Measurements from ENCODE around the gene CNTNAP2.

The CNTNAP2 gene

DNA sequence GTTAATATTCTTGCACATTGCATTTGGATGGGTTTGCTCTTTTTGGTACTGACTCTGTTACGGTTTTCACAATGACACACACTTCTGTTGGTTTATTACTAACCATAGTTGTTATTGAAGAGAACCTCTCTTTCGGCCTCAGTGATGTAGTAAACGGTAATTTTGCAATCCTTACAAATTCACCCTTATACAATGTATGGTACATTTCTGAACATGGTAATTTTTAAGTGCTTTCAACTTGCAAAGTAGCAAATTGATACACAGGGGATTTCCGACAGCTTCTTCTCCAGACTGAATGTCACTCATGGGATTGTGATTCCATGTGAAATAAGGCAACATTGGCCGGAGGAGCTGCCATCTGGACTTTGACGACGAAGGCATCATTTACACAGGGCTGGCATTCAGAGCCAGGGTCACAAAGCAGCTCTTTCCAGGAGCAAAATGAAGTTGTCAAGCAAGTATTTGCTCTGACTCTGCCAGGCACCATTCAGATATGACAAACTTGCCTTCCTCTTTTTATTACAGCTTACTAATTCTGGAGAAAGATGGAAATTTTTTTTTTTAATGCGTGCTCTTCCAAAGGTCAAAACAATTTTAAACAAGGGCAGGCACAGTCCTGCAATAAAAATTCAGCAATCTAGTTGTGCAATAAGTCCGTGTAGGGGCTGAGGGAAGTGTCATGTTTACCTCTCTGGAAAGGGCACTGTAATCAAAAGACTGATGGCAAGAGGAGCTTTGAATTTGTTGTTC is 1762.5 kb downstream of the CNTNAP2 start:
- no peak for DNase-seq

DNA sequence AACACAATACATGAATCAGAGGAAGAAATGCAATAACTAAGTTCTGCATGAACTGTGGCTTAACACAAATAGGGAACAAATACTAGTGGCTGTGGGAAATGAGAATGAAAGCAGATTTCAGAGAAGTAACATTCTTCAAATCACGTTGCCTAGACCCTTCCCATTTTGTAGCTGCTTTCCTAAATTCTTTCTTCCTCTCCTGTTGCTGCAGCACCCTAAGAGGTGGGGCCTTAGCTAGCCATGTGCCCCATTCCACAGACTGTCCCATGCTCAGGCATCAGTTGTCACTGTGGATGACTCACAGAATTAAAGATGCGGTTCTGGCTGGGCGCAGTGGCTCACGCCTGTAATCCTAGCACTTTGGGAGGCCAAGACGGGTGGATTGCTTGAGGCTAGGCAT is 1769.3 kb downstream of the CNTNAP2 start:
- DNase-seq: no peak

DNA sequence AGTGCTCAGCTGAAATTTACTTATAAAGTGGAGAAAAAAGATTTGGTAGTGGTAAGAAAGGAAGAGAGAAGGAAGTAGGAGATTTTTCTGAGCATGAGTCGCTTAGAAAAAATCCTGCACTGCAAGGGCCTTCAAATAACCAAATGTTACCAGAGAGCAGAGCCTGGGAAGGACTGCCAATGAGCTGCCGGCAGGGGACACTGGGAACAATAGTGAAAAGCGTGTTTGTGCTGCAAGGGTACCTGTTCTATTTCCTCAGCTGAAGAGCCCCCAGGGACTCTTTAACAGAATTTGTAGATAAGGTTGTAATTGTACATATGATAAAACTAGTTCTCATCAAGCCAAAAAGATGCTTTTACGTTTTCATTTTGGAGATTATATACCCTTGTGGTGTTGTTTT is 1777.7 kb downstream of the CNTNAP2 start:
- no peak for DNase-seq

DNA sequence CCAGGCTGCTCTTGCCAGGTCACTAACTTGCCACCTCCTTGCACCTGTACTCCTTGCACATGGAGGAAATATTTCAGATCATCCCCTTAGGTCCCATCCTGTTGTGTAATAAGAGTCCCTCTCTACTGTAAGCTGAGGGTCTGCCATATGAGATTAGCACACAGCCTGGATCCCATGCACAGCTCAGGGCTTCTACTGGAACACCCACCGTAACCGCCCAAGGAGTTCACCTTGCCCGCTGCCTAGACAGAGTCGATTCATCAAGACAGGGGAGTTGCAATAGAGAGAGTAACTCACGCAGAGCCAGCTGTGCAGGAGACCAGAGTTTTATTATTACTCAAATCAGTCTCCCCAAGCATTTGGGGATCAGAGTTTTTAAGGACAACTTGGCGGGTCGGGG is 1779.5 kb downstream of the CNTNAP2 start:
- DNase-seq: no peak

DNA sequence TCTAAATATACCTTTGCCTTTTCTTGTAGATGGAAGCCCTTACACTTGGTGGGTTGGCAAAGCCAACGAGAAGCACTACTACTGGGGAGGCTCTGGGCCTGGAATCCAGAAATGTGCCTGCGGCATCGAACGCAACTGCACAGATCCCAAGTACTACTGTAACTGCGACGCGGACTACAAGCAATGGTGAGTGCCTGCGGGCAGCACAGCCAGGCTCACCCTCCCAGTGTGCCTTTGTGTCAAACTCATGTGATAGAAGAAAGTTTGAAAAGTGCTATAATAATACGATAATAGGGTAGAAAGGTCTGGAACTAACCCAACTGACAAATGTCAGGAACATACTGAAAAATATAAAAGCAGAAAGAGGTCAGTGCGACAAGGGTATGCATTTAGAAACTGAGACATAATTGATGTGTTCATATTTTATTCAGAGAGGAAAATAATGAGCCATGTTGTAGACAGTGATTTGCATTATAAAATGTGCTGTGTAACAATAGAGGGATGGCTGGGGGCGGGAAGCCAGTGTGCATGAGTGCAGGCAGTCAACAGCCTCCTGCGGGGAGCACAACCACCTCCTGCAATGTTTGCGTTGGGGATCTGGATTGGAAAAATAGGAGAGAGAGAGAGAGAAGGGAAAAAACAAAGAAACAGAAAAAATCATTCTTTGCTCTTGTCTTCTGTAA is 1787.1 kb downstream of the CNTNAP2 start:
- DNase-seq: no peak

DNA sequence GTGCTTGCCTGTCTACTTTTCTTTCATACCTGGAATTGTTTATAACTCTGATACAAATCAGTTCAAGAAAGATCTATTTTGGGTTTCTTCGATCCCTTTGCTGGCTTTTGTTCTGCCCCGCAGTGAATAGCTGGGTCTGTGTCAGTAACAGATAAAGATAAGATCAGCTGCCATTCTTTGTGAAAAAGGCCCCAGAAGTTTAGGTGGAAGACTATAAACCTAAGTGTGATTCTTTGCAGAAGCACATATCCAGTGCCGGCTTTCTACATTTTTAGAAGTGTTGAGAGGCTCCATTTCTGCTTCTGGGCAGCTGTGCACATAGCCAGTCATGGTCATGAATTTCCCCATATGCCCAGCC is 1787.6 kb downstream of the CNTNAP2 start:
- DNase-seq: no peak

DNA sequence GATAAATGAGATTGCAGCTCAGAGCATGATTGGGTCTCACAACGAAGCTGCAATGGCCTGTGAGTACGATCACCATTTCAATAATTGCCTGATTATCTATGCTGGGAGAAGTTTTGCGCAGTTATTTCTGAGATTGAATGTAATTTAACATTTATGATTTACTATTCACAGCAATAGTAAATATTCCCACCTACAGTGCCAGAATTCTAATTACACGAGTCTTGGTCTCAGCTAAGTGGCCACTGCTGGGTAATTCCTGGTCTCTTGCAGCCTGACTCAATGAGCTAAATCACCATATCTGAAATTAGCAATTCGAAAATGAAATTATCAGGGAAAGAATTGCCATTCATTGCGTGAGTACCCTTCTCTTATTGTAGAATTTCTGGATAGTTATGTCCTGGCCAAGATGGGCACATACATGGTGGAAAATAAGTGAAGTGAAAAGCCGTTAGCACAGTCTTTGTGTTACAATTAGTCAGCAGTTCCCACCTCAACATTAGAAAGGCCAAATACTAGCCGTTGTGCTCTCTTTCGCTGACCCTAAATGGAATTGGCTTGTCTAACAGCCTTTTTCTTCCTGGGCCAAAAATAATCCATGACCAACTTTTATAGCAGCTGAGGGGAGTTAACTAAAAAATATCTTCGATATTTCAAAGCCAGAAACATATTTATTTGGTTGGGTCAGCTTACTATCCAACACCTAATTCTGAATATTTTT is 1793.0 kb downstream of the CNTNAP2 start:
- no peak for DNase-seq

DNA sequence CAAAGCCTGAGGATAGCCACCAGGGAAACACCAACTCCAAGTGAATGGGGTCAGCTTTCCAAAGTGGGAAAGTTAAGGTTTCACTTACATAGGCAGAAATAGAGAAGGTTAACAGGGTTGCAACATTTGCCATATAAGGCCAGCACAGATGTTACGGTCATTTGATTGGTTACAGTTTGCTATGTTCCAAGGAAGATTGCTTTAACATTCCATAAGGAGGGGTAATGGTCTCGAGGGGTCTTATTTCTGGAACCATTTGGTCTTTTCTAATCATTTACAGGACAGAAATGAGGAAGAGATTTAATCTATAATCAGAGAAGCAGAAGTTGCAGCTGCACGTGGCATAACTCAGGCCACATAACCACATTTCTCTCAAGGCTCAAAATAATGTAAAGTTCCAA is 1794.6 kb downstream of the CNTNAP2 start:
- DNase-seq: no peak

DNA sequence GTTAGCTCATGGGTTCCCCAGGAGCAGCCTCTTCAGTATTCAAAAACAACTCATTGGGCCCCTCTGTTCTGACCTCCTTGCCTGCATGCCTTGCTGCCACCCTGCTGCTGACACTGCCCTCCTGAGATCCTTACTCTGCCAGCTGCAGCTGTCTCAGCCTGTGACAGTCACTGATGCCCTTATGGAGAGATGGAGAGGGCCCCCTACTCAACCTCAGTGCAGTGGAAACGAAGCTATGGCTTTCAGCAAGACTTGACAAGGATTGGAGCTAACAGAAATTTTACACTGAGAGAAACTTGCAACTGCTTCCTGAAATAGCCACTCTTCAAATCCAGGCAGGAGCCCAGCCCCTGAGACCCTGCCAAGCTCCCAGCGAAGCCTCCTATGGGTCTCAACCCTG is 1795.7 kb downstream of the CNTNAP2 start:
- no peak for DNase-seq

DNA sequence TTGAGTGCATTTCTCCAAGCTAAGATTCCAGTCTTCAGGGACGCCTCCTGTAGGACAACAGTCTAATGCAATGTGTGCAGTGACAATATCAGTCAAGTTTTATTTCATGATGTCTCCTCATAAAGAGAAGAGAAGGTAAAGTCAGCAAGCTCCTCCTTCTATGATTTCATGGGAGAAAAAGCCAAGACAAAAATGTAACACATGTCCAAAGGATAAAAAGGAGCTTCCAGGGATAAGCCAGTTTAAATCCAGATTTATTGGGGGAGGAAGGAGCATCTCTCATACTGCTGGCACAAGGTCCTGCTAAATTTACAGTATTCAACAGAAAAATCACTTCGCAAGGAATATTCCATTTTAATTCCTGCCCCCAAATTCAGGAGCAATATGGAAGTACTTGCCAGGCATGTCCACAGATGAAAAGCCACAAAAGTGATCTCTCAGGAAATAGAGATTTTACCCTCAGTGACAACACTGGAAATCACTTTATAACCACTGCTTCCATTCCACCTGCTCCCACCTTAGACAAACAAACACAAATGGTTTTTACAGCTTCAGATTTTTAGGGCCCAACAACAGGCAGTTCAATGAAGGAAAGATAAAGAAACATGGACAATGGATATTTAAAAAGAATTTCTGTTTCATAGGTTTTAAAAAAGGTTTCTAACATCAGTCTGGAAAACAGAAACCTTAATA is 1796.5 kb downstream of the CNTNAP2 start:
- no peak for DNase-seq

DNA sequence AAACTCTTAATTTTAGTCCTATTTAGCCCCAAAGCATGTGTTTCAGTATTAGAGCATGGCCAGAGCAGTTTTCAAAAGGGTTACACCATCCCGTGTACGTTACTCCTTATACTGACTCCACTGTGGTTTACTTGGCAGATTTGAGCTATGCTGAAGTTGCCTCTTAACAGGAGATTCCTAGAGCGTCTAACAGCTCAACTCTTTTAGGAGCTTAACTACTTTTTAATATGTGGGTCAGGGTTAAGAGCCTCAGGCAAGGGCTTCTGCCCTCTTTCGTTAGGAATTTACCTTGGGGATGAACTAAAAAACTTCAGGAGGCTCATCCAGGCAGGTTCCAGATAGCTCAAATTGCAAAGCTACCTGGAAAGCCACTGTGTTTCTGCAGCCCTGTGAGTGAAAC is 1799.2 kb downstream of the CNTNAP2 start:
- DNase-seq: no peak

DNA sequence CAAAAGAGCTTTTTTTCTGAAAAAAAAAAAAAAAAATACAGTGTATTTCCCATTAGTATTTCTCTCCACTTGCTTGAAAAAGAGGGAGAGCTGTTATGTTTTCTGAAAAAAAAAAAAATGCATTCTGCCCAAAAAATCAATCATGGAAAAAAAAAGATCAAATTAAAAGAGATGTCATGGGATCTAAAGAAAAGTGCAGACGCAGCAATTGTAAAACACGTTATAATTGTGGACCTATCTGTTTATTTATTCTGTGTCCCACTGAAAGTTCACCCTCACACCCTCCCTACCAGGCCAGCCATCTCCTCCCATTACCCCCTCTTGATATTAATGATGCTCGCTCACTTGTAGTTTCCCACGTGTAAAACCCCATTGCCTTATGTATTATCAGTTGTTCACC is 1800.0 kb downstream of the CNTNAP2 start:
- no peak for DNase-seq

DNA sequence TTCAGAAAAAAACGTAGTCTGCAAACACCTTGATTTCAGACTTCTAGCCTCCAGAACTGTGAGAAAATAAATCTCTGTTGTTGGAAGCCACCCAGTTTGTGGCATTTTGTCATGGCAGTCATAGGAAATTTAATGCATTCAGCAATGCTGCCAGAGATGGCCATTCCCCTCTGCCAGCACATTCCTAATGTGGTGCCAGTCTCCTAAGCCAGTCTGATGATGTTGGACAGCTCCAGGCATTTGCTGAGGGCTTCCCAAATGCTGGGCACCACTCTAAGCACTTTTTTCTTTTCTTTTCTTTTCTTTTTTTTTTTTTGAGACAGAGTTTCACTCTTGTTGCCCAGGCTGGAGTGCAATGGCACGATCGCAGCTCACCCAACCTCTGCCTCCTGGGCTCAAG is 1807.2 kb downstream of the CNTNAP2 start:
- no peak for DNase-seq

DNA sequence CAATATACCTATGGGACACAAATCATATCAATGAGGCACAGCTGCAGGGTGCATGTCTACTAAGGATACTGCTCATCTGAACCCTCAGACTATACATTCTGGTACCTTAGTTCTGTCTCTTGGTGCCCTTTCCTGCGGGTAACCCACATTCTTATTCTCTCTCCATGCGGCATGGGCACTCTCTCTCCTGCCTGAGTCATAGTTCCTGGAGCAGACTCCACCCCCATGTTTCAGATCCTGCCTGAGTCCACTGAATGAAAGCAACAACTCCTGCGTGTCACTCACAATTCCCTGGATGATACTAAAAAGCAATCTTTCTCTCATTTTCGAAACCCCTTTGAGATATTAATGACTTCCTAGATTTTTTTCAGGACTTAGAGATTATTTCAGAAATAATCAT is 1820.8 kb downstream of the CNTNAP2 start:
- DNase-seq: no peak

DNA sequence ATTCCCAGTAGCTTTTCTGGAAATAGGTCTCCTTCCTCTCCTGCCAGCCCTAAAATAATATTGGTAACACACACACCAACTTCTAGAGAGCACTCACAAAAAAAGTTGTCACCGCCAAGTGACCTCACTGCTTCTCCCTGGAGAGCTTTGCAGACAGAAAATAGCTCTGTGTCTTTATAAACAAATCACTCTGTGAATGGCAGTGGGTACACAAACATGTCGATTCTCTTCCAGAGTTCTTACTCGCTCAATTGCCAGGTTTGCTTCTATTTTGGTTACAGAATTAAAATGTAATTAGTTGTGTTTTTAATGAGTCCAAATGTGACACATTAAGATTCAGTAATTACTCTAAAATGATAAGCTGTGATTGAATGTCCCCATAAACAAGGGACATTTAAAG is 1824.8 kb downstream of the CNTNAP2 start:
- DNase-seq: no peak

DNA sequence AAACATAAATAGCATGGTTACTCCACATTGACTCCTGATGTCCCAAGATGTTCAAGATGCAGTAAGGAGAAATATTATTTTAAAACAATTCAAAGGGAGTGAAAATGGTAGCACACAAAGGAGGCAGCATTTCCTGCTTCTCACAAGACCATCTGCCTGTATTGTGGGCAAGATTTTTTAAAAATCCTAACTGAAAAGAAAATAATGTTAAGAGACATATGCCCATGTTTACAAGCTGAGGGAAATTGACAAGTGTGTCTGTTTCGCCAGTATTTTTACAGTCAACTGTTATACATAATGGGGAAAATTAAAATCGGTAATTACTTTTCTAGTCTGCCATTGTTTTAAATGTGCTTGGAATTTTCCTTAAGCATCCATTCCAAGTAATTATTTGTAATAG is 1827.7 kb downstream of the CNTNAP2 start:
- no peak for DNase-seq

DNA sequence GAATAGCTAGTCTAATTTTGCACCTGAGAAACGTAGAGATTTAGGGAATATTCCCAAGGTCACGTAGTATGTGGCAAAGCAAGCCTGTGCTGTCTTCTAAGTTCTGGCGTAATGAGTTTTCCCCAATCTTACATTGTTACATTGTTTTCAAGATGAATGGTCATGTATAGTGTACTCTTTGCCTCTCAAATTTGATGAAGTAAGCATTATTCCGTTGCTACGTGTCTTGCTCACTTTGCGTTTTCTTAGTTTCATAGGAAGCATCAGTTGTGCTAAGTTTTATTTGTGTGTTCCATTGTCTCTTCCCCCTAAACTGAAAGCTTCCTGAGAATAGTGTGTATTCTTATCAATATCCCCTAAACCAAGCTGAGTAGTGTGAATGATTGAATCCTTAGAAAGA is 1836.3 kb downstream of the CNTNAP2 start:
- no peak for DNase-seq

DNA sequence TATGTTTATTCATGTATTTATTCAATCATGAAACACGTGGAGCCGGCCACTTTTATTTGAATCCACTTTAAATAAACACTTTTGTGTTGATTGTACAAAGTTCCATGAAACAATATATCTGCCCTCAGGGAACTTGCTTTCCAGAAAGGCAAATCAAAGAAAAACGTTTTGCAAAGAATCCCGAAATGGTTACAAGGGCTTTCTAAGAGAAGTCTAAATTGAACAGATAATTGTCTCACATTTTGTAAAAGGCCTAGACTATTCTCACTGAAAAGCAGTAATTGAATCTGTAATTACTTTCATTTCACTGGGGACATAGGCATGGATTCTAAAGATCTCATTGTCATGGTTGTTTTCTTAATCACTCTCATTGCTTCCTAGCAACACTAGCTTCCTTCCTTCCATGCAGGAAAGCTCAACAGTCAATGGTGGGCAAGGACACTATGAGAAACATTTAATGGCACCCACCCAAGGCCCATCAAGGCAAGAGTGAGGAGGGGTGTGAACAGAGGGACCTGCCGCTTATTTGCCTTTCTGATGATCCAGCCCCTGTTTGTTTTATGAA is 1851.5 kb downstream of the CNTNAP2 start:
- no peak for DNase-seq

DNA sequence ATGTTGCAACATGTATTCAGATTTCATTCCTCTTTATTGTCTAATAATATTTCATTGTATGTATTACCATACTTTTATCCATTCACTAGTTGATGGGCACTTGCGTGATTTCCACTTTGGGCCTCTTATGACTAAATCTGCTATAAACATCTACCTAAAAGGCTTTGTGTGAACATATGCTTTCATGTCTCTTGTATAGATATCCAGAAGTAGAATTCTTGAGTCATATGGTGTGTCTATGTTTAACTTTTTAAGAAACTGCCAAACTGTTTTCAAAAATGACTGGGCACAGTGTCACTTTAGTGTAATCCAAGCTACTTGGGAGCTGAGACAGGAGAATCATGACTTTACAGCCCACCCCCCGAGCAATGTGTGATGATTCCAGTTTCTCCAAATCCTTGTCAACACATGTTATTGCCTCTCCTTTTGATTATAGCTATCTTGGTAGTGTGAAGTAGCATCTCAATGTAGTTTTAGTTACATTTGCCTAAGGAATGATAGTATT is 1855.1 kb downstream of the CNTNAP2 start:
- DNase-seq: no peak

DNA sequence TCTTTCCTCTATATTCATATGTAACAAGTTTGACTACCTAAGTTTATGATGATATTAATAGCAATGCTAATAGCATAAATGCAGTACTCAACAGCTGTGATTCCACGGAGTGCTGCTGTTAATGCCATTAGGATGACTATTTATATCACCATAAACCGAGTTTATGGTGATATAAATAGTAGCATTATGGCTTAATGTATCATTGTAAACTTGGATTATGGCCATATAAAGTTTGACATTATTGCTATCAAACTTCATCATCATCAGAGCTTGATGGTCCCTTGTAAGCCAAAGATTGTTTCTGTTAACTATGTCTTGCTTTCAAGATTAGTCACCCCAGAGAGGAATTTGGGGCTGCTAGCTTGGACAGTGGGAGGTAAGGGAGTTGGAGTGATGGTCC is 1861.6 kb downstream of the CNTNAP2 start:
- no peak for DNase-seq

DNA sequence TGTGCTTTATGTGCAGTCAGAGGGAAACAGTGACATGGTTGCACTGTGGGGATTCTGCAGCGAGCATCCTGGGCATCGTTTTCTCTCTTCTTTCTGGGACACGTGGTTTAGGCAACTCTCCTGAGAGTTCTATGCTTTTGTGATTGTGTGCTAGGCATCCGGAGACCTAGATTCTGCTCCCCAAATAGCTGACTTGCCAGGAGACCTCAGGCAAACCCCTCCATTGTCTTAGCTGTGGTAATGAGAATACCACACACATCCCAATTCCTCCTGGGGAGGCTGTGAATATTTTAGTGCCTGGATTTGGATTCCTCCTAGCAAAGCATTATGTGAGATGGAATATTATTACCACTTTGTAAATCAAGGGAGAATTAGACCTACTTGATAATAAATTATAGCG is 1862.0 kb downstream of the CNTNAP2 start:
- no peak for DNase-seq

Data from right kidney (tissue), 1 donor.